ENCODE measurements around the gene ELMO2.

Gene ELMO2
- 73.3 to 100.0 (median 92.3) reads per million in 4 donors for total RNA-seq

- peak; percentile 93 to 96 (median 95) for DNase-seq
Observed at GRCh38 chr20:46406200-46406985, at the start of gene ELMO2. Gene ELMO2 (minus strand): TSS chr20:46406615. CDS start chr20:46394482, 12,133 bp downstream.

GRCh38 chr20:46455729-46456128 lies 49.3 kb upstream of the ELMO2 start:
- DNase-seq, result no peak

DNA sequence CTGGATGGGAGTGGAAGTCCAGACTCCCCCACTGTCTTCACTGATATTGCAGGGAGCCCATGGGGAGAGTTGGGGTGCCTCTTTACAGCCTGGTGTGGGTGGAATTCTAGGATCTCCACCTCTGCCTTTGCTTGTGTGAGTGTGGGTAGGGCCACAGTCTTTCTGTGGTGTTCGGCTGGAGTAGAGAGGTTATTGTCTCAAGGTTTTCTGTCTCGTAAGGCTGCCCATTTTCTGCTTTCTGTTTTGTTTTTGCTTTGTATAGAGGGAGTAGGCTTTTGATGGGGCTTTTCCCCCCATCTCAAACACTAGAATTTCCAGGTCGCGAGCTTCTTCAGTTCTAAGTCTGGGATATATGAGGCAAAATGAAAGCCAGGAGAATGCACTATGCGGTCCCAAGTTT lies 40.4 kb upstream of the ELMO2 start:
- no peak for DNase-seq

DNA sequence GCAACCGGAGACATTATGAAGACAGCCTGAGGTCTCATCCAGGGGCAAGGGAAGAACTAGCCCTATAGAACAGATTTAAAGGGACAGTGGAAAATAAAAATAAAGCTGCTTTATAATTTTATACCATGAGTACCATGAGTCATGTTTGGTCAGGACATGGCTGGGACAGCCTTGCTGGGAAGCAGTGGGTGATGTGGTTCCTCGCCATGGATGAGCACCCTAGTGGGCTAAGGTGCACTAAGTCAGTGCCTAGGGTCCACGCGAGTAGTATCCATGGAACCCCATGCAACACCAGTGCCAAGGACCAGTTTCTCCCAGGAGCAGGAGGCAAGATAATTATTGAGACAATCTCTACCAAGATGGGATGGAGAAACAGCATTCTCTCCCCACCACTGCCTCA lies 33.4 kb upstream of the ELMO2 start:
- DNase-seq, result no peak

- DNase-seq, result peak in 1 of 5 donors; percentile 6
Observed at GRCh38 chr20:46438156-46438750, 31.8 kb upstream of the ELMO2 start.

- no peak for DNase-seq
Observed at GRCh38 chr20:46435146-46435545, 28.7 kb upstream of the ELMO2 start.

DNA sequence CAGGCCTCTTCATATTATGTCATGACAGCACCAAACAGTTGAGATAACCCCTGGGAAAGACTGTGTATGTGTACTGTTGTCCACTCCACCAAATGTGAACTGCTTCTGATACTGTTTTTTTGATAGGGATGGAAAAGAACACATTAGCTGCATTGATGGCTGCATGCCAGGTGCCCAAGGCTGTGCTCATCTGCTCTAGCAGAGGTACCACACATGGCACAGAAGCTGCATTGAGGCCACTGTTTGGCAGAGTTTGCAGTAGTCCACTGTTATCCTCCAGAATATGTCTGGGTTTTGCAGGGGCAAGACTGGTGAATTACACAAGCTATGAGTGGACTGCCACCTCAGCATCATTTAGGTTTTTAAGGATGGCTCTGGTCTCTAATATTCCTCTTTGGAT lies 28.2 kb upstream of the ELMO2 start:
- no peak for DNase-seq

DNA sequence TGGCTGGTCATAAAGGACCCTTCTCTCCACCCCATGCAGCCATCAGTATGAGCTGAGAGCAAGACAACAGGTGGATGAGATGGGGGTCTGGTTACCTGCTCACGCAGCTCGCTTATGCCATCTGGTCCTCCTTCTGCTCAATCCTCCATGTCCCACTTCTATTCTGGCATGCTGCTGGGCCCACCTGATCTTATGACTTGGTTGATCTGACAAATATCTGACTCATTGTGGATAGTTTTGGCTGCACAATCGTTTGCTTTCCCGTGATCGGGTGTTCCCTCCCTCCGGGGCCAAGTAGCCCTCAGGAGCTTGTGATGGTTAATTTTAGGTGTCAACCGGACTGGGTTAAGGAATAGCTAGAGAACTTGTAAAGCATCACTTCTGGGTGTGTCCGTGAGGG lies 26.6 kb upstream of the ELMO2 start:
- DNase-seq, result no peak

- DNase-seq, result no peak
Observed at GRCh38 chr20:46430921-46431712, 24.7 kb upstream of the ELMO2 start.

DNA sequence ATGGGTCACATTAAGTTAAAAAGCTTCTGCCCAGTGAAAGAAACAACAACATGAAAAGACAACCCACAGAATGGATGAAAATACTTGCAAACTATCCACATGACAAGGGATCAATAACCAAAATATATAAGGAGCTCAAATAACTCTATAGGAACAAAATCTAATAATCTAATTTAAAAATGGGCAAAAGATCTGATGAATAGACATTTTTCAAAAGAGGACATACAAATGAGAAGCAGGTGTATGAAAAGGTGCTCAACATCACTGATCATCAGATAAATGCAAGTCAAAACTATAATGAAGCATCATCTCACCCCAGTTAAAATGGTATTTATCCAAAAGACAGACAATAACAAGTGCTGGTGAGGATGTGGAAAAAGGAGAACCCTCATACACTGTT lies 21.0 kb upstream of the ELMO2 start:
- DNase-seq, result no peak

DNA sequence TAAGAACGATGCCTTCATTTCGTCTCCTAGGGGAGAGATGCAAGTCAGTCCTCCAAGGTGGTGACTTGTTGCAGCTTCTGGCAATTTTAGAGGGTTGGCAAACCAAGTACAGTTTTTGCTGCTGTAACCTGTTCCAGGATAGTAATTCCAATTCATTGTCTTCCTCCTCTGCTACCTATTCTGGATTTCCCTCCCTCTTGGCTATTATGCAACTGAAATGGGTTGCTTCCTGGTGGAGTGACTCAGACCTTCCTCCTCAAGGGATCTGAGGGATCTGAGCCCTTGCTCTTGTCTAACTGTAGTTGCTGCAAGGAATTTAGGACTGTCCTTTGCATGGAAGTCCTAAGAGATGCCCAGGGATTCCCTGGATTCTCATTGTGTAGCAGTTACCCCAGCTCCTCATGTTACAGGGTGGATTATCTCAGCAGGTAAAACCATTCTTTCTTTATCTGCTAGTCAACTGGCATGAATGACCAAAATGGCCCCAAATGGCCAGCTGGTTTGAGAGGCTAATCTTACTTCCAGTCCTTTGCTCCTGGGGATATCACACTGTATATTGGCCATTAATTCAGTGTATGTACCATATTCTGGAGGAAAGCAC lies 17.6 kb upstream of the ELMO2 start:
- no peak for DNase-seq

- DNase-seq, result no peak
Observed at GRCh38 chr20:46423342-46423741, 16.9 kb upstream of the ELMO2 start.

DNA sequence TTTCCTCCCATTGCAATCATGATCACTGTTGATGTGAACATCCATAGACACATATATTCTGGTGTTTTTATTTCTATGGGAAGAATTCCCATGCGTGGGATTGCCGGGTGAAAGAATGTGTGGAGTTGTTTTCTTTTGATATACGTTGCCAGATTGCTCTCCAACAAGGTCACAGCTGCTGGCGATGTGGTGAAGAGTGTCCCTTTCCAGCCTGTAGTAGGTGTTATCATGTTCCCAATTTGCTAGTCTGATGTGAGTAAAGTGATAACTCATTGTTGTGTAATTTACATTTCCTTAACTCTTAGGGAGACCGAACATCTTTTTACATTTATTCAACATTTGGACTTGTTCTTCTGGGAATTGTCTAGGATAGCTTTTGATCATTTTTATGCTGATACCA lies 14.5 kb upstream of the ELMO2 start:
- no peak for DNase-seq

DNA sequence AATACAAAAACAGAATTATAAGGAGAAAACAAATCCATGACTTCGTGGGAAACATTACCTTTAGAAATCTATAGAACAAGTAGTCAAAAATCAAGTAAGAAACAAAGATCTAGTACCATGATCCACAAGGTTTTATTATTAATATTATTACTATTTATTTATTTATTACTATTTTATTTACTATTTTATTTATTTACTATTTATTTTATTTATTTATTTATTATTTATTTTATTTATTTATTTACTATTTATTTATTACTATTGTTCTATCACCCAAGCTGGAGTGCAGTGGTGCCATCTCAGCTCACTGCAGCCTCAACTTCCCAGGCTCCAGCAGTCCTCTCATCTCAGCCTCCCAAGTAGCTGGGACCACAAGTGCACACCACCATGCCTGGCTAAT lies 13.5 kb upstream of the ELMO2 start:
- DNase-seq, result no peak

GRCh38 chr20:46416839-46417238 lies 10.4 kb upstream of the ELMO2 start:
- DNase-seq, result no peak

- DNase-seq, result no peak
Observed at GRCh38 chr20:46416421-46416820, 10.0 kb upstream of the ELMO2 start.

DNA sequence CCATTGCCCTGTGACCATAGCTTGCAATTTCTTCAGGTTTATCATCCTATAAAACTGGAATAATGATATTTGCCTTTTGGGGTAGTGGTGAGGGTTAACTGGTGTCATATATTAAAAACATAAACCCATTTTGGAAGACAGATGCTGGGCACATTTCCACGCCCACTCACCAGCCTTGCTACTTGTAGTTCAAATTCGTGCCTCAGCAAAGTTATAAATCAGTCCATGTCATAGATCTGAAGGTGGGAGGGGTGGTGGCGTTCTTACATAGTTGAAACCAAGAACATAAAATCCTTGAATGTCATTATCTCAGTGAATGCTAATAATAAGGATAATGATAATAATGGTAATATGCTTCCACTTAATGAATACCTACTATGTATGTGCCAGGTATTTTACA lies 9.4 kb upstream of the ELMO2 start:
- no peak for DNase-seq

DNA sequence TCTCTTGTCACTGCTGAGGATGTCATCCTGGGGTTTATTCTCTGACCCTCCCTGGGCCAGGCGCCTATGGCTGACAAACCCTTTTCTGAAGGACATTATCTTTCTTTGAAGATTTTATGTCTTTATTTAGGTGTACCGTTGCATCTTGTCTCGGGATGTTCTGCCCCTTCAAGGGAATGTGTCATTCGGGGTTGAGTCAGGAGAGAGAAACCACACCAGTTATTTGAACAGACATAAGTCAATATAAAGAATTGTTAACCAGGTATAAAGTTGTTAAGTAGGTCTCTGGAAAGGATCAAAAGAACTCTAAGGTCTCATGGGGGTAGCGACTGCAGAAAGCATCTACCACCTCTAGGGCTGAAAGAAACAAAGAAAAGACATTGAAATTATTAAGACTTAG lies 8.2 kb upstream of the ELMO2 start:
- DNase-seq, result no peak

- no peak for DNase-seq
Observed at GRCh38 chr20:46411637-46412036, 5.2 kb upstream of the ELMO2 start.

GRCh38 chr20:46408281-46408731 lies 1.9 kb upstream of the ELMO2 start:
- DNase-seq, result no peak

GRCh38 chr20:46407671-46407996 lies 1.2 kb upstream of the ELMO2 start:
- no peak for DNase-seq

DNA sequence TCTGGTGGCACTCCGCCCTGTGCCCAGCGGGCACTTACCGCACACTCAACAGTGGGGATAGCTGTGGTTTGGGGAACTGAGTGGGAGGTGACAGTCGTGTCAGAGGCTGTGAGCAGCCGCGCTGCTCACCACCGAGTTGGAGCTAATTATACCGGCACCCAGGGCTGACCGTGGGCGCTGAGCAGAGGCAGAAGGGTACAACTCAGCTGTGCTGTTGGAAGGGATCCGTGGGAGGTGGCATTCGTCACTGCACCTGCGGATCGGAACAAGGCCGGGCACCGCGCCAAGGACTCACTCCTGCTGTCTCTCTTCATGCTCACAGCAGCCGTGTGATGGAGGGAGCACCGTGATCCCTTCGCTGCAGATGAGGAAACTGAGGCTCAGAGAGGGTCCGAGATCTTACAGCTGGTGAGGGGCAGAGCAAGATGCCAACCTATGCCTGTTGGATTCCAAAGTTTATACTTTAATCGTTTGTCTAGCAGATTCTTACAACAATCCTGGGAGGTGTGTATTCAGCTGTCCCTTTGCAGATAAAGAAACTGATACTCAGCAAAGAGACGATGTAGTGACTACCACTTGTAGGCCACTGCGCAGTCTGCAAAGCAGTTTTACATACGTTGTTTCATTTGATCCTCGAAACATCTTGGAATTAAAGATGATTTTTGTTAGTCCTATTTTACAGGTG lies 713 bp upstream of the ELMO2 start:
- DNase-seq, result peak; percentile 57 to 76 (median 65)

- no peak for DNase-seq
Observed at GRCh38 chr20:46402331-46402811, 4.0 kb downstream of the ELMO2 start.

All from T-helper 1 cell (primary cell).